ENCODE data around the gene GAS6. TPM values are rescaled to one million over a fixed set of nuclear protein-coding genes. Genes with fewer than 3 reads are reported as not detected.

The GAS6 gene
- polyA plus RNA-seq, 1 donor from 2014 or later, result 52.4 TPM

DNA sequence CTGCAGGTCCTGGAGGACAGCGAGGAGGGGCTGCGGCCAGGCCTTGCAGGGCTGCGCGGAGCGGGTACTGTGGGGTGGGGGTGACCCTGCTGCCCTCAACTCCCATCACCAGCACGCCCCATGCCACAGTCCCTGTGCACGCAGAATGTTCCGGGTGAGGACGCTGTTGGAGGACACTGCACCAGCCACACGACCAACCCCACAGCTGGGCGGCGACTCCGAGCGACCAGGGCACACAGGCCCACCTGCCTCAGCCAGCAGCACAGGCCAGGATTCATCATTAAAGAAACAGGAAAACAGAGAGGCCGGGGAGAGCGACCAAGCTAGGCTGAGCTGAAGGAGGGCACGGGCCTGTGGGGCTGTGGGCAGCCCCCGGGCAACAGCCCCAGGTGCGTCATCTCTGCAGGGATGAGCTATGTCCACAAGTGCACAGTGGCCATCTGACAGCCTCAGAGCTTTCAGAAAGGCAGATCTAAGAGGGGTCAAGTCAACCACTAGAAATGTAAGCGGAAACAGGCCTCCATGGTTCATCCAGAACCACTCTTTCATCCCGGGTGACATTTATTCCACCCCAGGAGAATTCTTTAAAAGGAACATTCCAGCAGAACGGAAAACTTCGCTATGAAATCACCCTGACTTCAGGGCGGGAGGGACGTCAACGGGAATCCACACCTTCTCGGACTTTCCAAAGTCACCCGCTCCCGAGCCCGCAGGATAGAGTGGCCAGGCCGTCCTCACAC lies 1.5 kb downstream of the GAS6 start:
- no peaks in the 10 kb centered on the region for H3F3A ChIP-seq (ENCODE audit: insufficient read depth, low read length, poor library complexity, severe bottlenecking)
- H3K9me3 ChIP-seq (ENCODE audit: low read length), result no peaks in the 10 kb centered on the region
- H4K20me1 ChIP-seq (ENCODE audit: insufficient read depth), result no peaks in the 10 kb centered on the region
- H3K4me2 ChIP-seq (ENCODE audit: low read length), result peak overlapping the region; percentile 51
- H3K9me2 ChIP-seq (ENCODE audit: insufficient read depth, low read length), result no peaks in the 10 kb centered on the region
- no peak overlapping the region for H2AFZ ChIP-seq (ENCODE audit: low read depth, low read length)
- no peaks in the 10 kb centered on the region for H3K79me2 ChIP-seq (replicated peaks; ENCODE audit: insufficient read depth, low read length)
- peak overlapping the region; percentile 72 for H3K9ac ChIP-seq (ENCODE audit: low read length)
- H3K4me3 ChIP-seq (ENCODE audit: low read length), result peak overlapping the region; percentile 76
- no peaks in the 10 kb centered on the region for H3K27me3 ChIP-seq (ENCODE audit: insufficient read depth, low read depth, low read length)
- H3K36me3 ChIP-seq (ENCODE audit: insufficient read depth, low read length), result no peaks in the 10 kb centered on the region
- TF ChIP-seq EP300 (conservative IDR thresholded peaks at IDR 0.05; ENCODE audit: poor library complexity, severe bottlenecking), result no peak
- TF ChIP-seq SMC3 (conservative IDR thresholded peaks at IDR 0.05; ENCODE audit: poor library complexity), result no peak
- no peak overlapping the region for H3K27ac ChIP-seq (ENCODE audit: low read length)

DNA sequence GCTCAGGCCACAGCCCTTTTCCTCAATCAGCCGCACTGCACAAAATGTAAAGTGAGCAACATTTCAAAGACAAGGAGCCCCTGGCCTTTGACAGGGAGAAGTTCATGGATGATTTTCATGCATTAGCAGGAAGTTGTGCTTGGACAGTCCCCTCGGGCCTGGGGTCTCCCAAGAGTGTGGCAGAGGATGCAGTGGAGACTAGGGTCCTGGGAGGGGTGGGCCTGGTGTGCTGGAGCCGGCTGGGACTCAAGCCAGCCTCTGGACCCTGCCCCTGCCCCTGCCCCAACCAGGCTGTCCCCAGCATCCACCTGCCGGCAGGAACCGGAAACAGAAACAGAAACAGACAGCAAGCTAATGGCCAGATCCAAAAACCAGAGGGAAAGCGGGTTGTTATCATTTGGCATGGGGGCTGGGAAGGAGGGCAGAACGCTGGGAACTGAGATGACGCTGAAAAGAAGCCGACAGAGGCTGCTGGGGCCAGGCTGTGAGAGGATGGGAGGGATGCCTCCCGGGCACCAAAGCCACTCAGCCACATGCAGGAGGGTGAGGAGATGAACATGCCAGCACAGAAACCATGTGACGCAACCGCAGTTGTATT lies 2.3 kb downstream of the GAS6 start:
- H3K27me3 ChIP-seq (ENCODE audit: insufficient read depth, low read depth, low read length), result no peaks in the 10 kb centered on the region
- H3K79me2 ChIP-seq (replicated peaks; ENCODE audit: insufficient read depth, low read length), result no peaks in the 10 kb centered on the region
- no peaks in the 10 kb centered on the region for H3K36me3 ChIP-seq (ENCODE audit: insufficient read depth, low read length)
- no peak overlapping the region for H3K4me2 ChIP-seq (ENCODE audit: low read length)
- H3K9me2 ChIP-seq (ENCODE audit: insufficient read depth, low read length), result no peaks in the 10 kb centered on the region
- H3K27ac ChIP-seq (ENCODE audit: low read length), result no peak overlapping the region
- no peak overlapping the region for H3K4me3 ChIP-seq (ENCODE audit: low read length)
- H3K9me3 ChIP-seq (ENCODE audit: low read length), result no peaks in the 10 kb centered on the region
- no peak overlapping the region for H3K9ac ChIP-seq (ENCODE audit: low read length)
- H4K20me1 ChIP-seq (ENCODE audit: insufficient read depth), result no peaks in the 10 kb centered on the region
- no peaks in the 10 kb centered on the region for H3F3A ChIP-seq (ENCODE audit: insufficient read depth, low read length, poor library complexity, severe bottlenecking)
- TF ChIP-seq EZH2 (IDR thresholded peaks at IDR 0.05; ENCODE audit: borderline replicate concordance, insufficient read depth, low read length, poor library complexity, severe bottlenecking) (no peak), MXI1 (conservative IDR thresholded peaks at IDR 0.05; ENCODE audit: poor library complexity, severe bottlenecking) (no peak), EP300 (conservative IDR thresholded peaks at IDR 0.05; ENCODE audit: poor library complexity, severe bottlenecking) (no peak), POLR2AphosphoS5 (IDR thresholded peaks at IDR 0.05) (no peak), RAD21 (conservative IDR thresholded peaks at IDR 0.05) (no peak), SMC3 (conservative IDR thresholded peaks at IDR 0.05; ENCODE audit: poor library complexity) (no peak), TAF1 (IDR thresholded peaks at IDR 0.05; ENCODE audit: low read depth) (no peak)
- TF ChIP-seq, protein P1, sequence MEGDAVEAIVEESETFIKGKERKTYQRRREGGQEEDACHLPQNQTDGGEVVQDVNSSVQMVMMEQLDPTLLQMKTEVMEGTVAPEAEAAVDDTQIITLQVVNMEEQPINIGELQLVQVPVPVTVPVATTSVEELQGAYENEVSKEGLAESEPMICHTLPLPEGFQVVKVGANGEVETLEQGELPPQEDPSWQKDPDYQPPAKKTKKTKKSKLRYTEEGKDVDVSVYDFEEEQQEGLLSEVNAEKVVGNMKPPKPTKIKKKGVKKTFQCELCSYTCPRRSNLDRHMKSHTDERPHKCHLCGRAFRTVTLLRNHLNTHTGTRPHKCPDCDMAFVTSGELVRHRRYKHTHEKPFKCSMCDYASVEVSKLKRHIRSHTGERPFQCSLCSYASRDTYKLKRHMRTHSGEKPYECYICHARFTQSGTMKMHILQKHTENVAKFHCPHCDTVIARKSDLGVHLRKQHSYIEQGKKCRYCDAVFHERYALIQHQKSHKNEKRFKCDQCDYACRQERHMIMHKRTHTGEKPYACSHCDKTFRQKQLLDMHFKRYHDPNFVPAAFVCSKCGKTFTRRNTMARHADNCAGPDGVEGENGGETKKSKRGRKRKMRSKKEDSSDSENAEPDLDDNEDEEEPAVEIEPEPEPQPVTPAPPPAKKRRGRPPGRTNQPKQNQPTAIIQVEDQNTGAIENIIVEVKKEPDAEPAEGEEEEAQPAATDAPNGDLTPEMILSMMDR (IDR thresholded peaks at IDR 0.05; ENCODE audit: poor library complexity, severe bottlenecking), result no peak
- TF ChIP-seq, protein P2, sequence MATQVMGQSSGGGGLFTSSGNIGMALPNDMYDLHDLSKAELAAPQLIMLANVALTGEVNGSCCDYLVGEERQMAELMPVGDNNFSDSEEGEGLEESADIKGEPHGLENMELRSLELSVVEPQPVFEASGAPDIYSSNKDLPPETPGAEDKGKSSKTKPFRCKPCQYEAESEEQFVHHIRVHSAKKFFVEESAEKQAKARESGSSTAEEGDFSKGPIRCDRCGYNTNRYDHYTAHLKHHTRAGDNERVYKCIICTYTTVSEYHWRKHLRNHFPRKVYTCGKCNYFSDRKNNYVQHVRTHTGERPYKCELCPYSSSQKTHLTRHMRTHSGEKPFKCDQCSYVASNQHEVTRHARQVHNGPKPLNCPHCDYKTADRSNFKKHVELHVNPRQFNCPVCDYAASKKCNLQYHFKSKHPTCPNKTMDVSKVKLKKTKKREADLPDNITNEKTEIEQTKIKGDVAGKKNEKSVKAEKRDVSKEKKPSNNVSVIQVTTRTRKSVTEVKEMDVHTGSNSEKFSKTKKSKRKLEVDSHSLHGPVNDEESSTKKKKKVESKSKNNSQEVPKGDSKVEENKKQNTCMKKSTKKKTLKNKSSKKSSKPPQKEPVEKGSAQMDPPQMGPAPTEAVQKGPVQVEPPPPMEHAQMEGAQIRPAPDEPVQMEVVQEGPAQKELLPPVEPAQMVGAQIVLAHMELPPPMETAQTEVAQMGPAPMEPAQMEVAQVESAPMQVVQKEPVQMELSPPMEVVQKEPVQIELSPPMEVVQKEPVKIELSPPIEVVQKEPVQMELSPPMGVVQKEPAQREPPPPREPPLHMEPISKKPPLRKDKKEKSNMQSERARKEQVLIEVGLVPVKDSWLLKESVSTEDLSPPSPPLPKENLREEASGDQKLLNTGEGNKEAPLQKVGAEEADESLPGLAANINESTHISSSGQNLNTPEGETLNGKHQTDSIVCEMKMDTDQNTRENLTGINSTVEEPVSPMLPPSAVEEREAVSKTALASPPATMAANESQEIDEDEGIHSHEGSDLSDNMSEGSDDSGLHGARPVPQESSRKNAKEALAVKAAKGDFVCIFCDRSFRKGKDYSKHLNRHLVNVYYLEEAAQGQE (IDR thresholded peaks at IDR 0.05; ENCODE audit: borderline replicate concordance), result no peak
- no peak overlapping the region for H2AFZ ChIP-seq (ENCODE audit: low read depth, low read length)
